ENCODE measurements around the gene COMMD9. TPM values are rescaled to one million over a fixed set of nuclear protein-coding genes. Genes with fewer than 3 reads are reported as not detected.

COMMD9 gene
- total and polyA plus RNA-seq, 2 of the 8 experiments (the other 6 are each of a cell fraction or from before 2014, with no cell fraction given): 42.5 to 49.1 TPM

- TF ChIP-seq RBBP5 (IDR thresholded peaks at IDR 0.05; ENCODE audit: borderline replicate concordance, low read depth, low read length) (no peak), SP4 (IDR thresholded peaks at IDR 0.05; ENCODE audit: low read length) (no peak), SP1 (IDR thresholded peaks at IDR 0.05; ENCODE audit: low read depth, low read length) (no peak), PHF8 (conservative IDR thresholded peaks at IDR 0.05; ENCODE audit: low read depth, low read length) (no peak)
Measured at GRCh38 chr11:36261094-36261493, 28.1 kb downstream of the COMMD9 start (continued).

Data from H1 (cell line).